IPS-20b (cell line): ENCODE results near the gene RALY.
A peak's percentile ranks its signal among the peaks of the same experiment; 100 is the strongest.

Experiments used
- H3K27ac ChIP-seq: one replicate; pipeline ENCODE4 v1.5.1; 2013; ENCODE audit warnings: low read length
- H3K27me3 ChIP-seq: 2 replicates; pipeline ENCODE4 v1.6.1; 2013; ENCODE audit warnings: mild to moderate bottlenecking, low read length, inconsistent platforms; ENCODE audit not compliant: insufficient read depth
- H3K36me3 ChIP-seq: 2 replicates; pipeline ENCODE4 v1.6.1; 2013; ENCODE audit warnings: low read depth, mild to moderate bottlenecking, inconsistent platforms, low read length, moderate library complexity; ENCODE audit not compliant: insufficient read depth
- H3K4me1 ChIP-seq: 2 replicates; pipeline ENCODE4 v1.6.1; 2013; ENCODE audit warnings: mild to moderate bottlenecking, control low read depth, inconsistent platforms, low read length, moderate library complexity; ENCODE audit not compliant: insufficient read depth
- H3K4me3 ChIP-seq: 2 replicates; pipeline ENCODE4 v1.5.1; 2013; ENCODE audit warnings: mild to moderate bottlenecking, low read length, inconsistent platforms
- H3K9ac ChIP-seq: 2 replicates; pipeline ENCODE4 v1.6.1; 2013; ENCODE audit warnings: low read depth, mild to moderate bottlenecking, inconsistent platforms, low read length, moderate library complexity
- H3K9me3 ChIP-seq: 2 replicates; pipeline ENCODE4 v1.6.1; 2013; ENCODE audit warnings: mild to moderate bottlenecking, low read depth, low read length, inconsistent platforms; ENCODE audit not compliant: insufficient read depth

The RALY gene

DNA sequence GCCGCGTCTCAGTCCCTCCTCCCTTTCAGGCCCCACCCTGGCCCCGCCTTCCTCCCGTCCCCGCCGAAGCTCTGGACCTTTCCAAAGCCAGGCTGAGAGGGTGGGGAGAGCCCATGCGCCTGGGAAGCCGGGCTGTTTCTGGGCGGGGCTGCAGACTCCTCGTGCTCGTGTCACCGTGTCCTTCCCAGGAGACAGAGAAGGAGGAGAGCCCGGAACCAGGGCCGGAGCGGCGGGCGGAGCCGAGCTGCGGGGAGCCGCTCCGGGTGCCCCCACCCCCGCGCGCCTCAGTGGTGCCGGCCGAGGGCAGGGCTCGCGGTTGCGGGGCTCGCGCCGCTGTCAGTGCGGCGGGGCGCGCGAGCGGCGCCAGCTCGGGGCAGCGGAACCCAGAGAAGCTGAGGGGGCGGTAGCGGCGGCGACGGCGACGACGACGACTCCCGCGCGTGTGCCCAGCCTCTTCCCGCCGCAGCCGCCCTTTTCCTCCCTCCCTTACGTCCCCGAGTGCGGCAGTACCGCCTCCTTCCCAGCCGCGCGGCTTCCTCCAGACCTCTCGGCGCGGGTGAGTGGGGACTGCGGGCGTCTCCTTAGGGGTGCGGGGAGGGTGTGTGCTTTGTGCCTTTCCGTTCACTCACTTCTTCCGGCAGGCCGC lies at the start of gene RALY:
Gene RALY, plus strand, starts transcription at position 336 of the 646 bp plus-strand sequence. CDS start 78,164 bp downstream, outside the sequence.
- 0 out of 2 replicates have a peak, but pooled peaks cover 10% of the 10 kb centered on the region for H3K4me1 ChIP-seq
- H3K27me3 ChIP-seq = no peaks in the 10 kb centered on the region
- H3K27ac ChIP-seq = peak within 1 kb of the TSS; percentile 54
- no peaks in the 10 kb centered on the region for H3K36me3 ChIP-seq
- H3K9me3 ChIP-seq = no peaks in the 10 kb centered on the region
- H3K4me3 ChIP-seq = peak within 1 kb of the TSS; percentile 91
- peak within 1 kb of the TSS; percentile 96 for H3K9ac ChIP-seq

- Histone ChIP-seq H3K4me1 (no peaks in the 10 kb centered on the region), H3K27ac (no peak overlapping the region), H3K9ac (no peak overlapping the region), H3K9me3 (no peaks in the 10 kb centered on the region; the same call in 1 of the 2 replicates), H3K4me3 (no peak overlapping the region), H3K27me3 (no peaks in the 10 kb centered on the region), H3K36me3 (no peaks in the 10 kb centered on the region)
These were observed 48.8 kb upstream of the RALY start for GRCh38 chr20:33944914-33945313.

DNA sequence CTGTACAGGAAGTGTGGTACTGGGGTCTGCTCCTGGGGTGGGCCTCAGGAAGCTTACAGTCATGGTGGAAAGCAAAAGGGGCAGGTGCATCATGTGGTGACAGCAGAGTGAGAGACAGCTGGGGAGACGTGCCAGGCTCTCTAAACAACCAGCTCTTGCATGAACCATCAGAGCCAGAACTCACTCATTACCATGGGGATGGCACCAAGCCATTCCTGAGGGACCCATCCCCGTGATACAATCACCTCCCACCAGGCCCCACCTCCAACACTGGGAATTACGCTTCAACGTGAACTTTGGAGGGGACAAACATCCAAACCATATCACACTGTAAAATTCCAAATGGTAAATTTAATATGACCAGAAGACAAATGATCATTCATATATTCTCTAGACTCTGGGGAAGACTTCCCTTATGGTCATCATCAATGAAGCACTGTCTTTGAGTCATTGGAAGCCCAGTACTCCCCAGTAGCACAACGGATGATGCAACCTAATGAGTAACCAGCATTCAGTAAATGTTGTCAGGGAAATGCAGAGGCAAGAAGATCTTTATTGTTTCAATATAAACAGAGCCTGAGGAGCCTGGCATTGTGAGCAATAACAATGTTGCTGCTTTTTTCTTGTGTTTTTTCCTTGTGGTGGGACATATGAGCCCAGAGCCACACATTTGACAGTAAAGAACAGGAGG lies 48.2 kb upstream of the RALY start:
- no peaks in the 10 kb centered on the region for H3K36me3 ChIP-seq
- no peaks in the 10 kb centered on the region for H3K4me1 ChIP-seq
- H3K27ac ChIP-seq = no peak overlapping the region
- H3K4me3 ChIP-seq = no peak overlapping the region
- no peaks in the 10 kb centered on the region; the same call in 1 of the 2 replicates for H3K9me3 ChIP-seq
- H3K9ac ChIP-seq = no peak overlapping the region
- H3K27me3 ChIP-seq = no peaks in the 10 kb centered on the region

- Histone ChIP-seq H3K27me3 (no peaks in the 10 kb centered on the region), H3K4me1 (no peaks in the 10 kb centered on the region), H3K9me3 (no peaks in the 10 kb centered on the region; the same call in 1 of the 2 replicates), H3K9ac (no peak overlapping the region), H3K36me3 (no peaks in the 10 kb centered on the region), H3K27ac (no peak overlapping the region), H3K4me3 (no peak overlapping the region)
These were observed 45.9 kb upstream of the RALY start for GRCh38 chr20:33947709-33948295.

GRCh38 chr20:33948480-33948879 lies 45.2 kb upstream of the RALY start:
- Histone ChIP-seq H3K36me3 (no peaks in the 10 kb centered on the region), H3K27ac (no peak overlapping the region), H3K27me3 (no peaks in the 10 kb centered on the region), H3K9me3 (no peaks in the 10 kb centered on the region; the same call in 1 of the 2 replicates), H3K4me3 (no peak overlapping the region), H3K9ac (no peak overlapping the region), H3K4me1 (no peaks in the 10 kb centered on the region)

- no peaks in the 10 kb centered on the region for H3K27me3 ChIP-seq
- no peaks in the 10 kb centered on the region; the same call in 1 of the 2 replicates for H3K9me3 ChIP-seq
These were observed 42.5 kb upstream of the RALY start for GRCh38 chr20:33951171-33951570.

GRCh38 chr20:33954504-33954903 lies 39.2 kb upstream of the RALY start:
- no peak overlapping the region for H3K4me3 ChIP-seq
- no peak overlapping the region for H3K9ac ChIP-seq
- H3K36me3 ChIP-seq = no peaks in the 10 kb centered on the region
- no peaks in the 10 kb centered on the region for H3K27me3 ChIP-seq
- H3K9me3 ChIP-seq = no peaks in the 10 kb centered on the region
- no peaks in the 10 kb centered on the region for H3K4me1 ChIP-seq
- H3K27ac ChIP-seq = no peak overlapping the region

More at GRCh38 chr20:33951171-33951570, 42.5 kb upstream of the RALY start:
- Histone ChIP-seq H3K9ac (no peak overlapping the region), H3K36me3 (no peaks in the 10 kb centered on the region), H3K27ac (no peak overlapping the region), H3K4me3 (no peak overlapping the region), H3K4me1 (no peaks in the 10 kb centered on the region)

DNA sequence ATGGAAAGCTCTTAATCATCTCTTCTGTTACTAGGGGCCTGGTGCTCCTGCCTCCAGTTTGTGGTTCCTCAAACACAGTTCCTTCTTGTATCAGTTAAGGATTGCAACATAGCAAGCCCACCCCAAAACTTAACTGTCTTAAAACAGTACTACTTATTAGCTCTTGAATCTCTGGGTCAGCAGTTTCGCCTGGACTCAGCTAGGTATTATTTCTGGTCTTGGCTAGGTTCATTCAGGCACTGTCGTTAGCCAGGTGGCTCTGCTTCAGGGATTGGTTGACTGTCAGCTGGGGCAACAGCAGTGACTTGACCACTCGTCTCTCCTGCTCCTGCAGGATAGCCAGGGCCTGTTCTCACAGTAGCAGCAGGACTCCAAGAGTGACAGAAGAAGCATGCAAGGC lies 30.0 kb upstream of the RALY start:
- H3K27me3 ChIP-seq = no peaks in the 10 kb centered on the region
- H3K4me1 ChIP-seq = no peaks in the 10 kb centered on the region
- H3K27ac ChIP-seq = no peak overlapping the region
- H3K9ac ChIP-seq = no peak overlapping the region
- H3K36me3 ChIP-seq = no peaks in the 10 kb centered on the region
- H3K4me3 ChIP-seq = no peak overlapping the region
- no peaks in the 10 kb centered on the region for H3K9me3 ChIP-seq

DNA sequence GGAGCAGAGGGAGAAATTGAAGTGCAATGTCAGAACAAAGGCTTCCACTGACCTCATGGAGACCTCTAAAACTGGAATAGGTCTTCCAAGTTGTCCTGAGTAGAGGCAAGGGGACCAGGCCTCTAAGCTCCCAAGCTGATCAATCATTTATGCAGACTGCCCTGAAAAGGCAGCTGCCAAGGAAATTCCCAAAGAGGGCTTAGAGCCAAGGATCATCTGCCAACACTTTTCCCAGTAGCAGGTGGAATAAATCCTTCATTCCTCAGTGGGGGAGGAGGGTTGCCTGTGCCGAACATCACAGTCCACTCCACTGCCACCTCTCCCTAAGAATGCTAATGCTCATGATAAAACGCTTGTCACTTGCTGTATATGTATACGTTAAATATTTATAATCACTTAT lies 29.3 kb upstream of the RALY start:
- Histone ChIP-seq H3K27ac (no peak overlapping the region), H3K36me3 (no peaks in the 10 kb centered on the region), H3K27me3 (no peaks in the 10 kb centered on the region), H3K4me3 (no peak overlapping the region), H3K4me1 (no peaks in the 10 kb centered on the region; the same call in 1 of the 2 replicates), H3K9ac (no peak overlapping the region), H3K9me3 (no peaks in the 10 kb centered on the region)

- Histone ChIP-seq H3K9me3 (no peaks in the 10 kb centered on the region; the same call in 1 of the 2 replicates), H3K27me3 (no peaks in the 10 kb centered on the region), H3K27ac (no peak overlapping the region), H3K36me3 (no peaks in the 10 kb centered on the region), H3K9ac (no peak overlapping the region), H3K4me3 (no peak overlapping the region), H3K4me1 (no peaks in the 10 kb centered on the region; the same call in 1 of the 2 replicates)
These were observed 26.6 kb upstream of the RALY start for GRCh38 chr20:33967126-33967525.

DNA sequence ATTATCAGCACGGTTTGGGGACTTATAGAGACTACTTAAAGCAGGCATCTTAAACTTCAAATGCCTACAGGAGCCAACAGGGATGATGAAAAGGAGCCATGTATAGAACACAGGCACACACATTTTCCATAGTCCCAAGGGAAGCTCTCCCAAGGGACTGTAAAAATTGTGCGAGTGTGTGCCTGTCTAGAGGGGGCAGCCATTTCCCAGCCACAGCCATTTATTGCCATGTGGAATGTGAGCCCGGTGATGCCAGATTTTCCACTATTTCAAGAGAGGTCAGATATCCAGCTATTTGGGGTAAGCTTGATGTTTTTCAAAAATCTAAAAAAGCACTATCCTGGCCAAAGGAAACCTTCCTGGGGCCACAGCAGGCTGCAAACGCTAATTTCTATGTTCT lies 24.1 kb upstream of the RALY start:
- Histone ChIP-seq H3K4me3 (no peak overlapping the region), H3K36me3 (no peaks in the 10 kb centered on the region), H3K4me1 (no peaks in the 10 kb centered on the region; the same call in 1 of the 2 replicates), H3K27ac (no peak overlapping the region), H3K9me3 (no peaks in the 10 kb centered on the region; the same call in 1 of the 2 replicates), H3K9ac (no peak overlapping the region), H3K27me3 (no peaks in the 10 kb centered on the region)
